Cardiac fibroblast (primary cell): ENCODE data around the gene EPN2.

ENCODE experiments used
- DNase-seq, 2 donors: peaks; one replicate each; pipeline versions ENCODE4 v3.0.0 to v3.0.0-alpha.2; 2010; ENCODE audit warnings: low read depth in 2 of 2
- H3K4me3 ChIP-seq, 2 donors: replicated peaks in 1 of 2; 1 replicate in 1 of 2; 2 replicates in 1 of 2; pipeline ENCODE4 v1.5.1; 2011; ENCODE audit warnings: low read depth in 2 of 2, low read length in 2 of 2, mild to moderate bottlenecking in 2 of 2, moderate library complexity in 1 of 2
- TF ChIP-seq, protein P1 (sequence below): IDR thresholded peaks from one replicate; pipeline ENCODE4 v1.5.1; 2011; ENCODE audit warnings: low read depth, mild to moderate bottlenecking, low read length, inconsistent platforms

The EPN2 gene

DNA sequence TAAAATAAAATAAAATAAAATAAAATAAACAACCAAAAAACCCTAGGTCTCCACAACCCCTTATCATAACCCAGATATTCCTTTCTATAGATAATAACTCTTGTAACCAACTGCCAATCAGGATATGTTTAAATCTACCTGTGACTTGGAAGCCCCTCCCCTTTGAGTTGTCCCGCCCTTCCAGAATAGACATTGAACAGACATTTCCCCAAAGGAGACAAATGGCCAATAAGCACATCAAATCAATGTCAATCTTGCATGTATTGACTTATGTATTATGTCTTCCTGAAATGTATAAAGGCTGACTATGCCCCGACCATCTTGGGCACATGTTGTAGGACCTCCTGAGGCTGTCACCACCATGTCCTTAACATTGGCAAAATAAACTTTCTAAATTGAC is 139.6 kb downstream of the EPN2 start:
- peak overlapping the region; percentile 71 to 94 for H3K4me3 ChIP-seq
- TF ChIP-seq, protein P1, sequence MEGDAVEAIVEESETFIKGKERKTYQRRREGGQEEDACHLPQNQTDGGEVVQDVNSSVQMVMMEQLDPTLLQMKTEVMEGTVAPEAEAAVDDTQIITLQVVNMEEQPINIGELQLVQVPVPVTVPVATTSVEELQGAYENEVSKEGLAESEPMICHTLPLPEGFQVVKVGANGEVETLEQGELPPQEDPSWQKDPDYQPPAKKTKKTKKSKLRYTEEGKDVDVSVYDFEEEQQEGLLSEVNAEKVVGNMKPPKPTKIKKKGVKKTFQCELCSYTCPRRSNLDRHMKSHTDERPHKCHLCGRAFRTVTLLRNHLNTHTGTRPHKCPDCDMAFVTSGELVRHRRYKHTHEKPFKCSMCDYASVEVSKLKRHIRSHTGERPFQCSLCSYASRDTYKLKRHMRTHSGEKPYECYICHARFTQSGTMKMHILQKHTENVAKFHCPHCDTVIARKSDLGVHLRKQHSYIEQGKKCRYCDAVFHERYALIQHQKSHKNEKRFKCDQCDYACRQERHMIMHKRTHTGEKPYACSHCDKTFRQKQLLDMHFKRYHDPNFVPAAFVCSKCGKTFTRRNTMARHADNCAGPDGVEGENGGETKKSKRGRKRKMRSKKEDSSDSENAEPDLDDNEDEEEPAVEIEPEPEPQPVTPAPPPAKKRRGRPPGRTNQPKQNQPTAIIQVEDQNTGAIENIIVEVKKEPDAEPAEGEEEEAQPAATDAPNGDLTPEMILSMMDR = no peak
- DNase-seq = no peak

DNA sequence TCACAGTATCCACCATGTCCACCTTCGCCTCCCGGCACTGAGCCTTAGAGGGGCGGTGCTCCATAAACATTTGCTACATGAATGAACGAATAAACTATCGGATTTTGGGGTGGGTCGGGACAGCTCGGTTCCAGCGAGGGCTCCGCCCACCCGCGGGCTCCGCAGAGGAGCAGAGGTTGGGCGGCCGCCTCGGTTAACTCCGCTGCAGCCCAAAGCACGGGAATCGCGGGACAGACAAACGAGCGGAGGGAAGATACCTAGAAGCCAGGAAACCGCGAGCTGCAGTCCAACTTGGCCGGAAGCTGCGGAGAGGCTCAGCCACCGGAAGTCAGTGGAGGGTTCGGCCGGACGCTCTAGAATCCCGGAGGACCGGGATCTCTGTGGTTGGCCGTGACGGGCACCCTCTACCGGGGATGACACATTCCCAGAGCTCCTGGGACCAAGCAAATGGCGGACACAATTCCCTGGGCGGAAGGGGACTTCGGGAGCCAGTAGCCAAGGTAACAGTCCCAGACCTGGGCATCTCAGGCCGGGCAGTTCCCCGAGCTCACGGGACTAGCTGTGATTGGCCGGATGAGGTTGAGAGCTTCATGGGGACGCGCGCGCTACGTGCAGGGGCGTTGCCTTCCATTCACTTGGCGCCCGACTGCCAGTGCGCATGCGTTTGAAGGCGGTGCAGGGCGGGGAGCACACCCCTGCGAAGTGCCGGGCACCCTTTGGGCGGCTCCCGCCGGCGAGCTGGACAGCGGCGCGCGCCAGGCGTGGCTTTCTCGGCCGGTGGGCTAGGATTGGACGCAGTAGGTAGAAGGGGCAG is 140.6 kb downstream of the EPN2 start:
- TF ChIP-seq, protein P1 = no peak

DNA sequence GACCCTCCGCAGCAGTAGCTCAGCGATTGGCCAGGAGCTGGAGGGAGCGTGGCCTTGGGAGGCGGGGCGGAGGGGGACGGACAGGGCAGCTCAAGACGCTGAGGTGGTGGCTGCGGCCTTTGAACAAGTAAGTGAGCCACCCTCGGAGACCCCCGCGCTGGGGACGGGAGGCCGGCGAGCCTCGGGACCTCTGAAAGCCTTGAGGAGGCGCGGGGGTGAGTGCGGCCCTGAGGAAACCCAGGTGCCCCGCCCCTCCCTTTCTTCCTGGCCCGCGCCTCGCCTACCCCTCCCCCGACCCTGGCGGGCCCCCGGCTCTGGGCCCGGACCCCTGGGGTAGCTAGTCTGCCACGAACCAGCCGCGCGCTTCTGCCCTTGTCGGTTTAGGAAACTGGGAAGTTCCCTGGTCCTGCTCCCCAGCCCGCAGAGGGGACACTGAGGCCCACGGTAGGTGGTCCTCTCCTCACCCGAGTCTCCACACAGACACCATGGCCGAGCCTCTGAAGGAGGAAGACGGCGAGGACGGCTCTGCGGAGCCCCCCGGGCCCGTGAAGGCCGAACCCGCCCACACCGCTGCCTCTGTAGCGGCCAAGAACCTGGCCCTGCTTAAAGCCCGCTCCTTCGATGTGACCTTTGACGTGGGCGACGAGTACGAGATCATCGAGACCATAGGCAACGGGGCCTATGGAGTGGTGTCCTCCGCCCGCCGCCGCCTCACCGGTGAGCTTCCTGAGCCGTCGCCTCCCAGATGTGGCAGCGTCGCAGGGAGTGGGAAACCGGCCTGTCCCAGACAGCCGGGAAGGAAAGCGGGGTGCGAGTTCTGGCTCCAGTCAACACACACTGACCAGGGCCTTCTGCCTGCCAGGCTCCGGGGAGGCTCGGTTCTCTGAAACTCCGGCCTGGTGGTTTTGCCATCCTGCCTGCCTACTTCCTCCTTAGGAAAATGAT is 141.5 kb downstream of the EPN2 start, which contains the start of gene MAPK7:
MAPK7 (plus strand) TSS at position 83 of the 945 bp plus-strand sequence; CDS start at position 486, 403 bp downstream.
- no peak for DNase-seq
- peak within 1 kb of the TSS; percentile 85 to 94 for H3K4me3 ChIP-seq
- TF ChIP-seq, protein P1 = no peak

More for the DNA sequence above, 140.6 kb downstream of the EPN2 start:
- peak overlapping the region; percentile 85 to 94 for H3K4me3 ChIP-seq
- DNase-seq = peak; percentile 99 to 100

GRCh38 chr17:19379361-19380065 is 142.3 kb downstream of the EPN2 start:
- no peak for DNase-seq
- peak overlapping the region; percentile 85 to 94 for H3K4me3 ChIP-seq
- TF ChIP-seq, protein P1 = no peak

- DNase-seq = no peak
- TF ChIP-seq, protein P1 = no peak
- no peak overlapping the region for H3K4me3 ChIP-seq
These were observed 143.5 kb downstream of the EPN2 start for GRCh38 chr17:19380481-19381301.

DNA sequence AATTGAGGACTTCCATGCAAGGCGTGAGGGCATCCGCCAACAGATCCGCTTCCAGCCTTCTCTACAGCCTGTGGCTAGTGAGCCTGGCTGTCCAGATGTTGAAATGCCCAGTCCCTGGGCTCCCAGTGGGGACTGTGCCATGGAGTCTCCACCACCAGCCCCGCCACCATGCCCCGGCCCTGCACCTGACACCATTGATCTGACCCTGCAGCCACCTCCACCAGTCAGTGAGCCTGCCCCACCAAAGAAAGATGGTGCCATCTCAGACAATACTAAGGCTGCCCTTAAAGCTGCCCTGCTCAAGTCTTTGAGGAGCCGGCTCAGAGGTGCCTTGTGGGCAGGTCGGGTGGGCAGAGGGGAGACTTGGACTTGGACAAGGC is 144.2 kb downstream of the EPN2 start:
- no peak overlapping the region for H3K4me3 ChIP-seq
- no peak for DNase-seq
- TF ChIP-seq, protein P1 = no peak
